NAMALWA (cell line): ENCODE data around the gene ITGB7.

Experiments used
- DNase-seq: peaks from one replicate; pipeline ENCODE4 v3.0.0-alpha.2; 2015; ENCODE audit warnings: low spot score

ITGB7 gene

DNA sequence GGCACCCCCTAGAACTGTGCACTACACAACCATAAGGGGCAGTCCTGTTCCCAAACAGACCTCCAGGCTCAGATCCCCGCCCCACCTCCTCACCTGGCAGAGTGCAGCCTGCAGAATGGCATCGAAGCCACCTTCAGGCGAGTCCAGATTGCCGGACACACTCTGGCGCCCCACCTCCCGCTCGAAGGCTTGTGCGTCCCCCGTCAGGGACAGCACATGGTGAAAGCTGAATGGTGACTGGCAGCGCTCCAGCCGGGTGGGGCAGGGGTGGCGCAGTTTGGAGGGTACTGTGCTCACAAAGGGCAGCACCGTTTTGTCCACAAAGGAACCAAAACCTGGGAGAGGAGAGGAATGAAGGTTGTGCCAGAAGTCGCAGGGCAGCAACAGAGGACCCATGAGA lies 10.6 kb downstream of the ITGB7 start:
- no peak for DNase-seq

DNA sequence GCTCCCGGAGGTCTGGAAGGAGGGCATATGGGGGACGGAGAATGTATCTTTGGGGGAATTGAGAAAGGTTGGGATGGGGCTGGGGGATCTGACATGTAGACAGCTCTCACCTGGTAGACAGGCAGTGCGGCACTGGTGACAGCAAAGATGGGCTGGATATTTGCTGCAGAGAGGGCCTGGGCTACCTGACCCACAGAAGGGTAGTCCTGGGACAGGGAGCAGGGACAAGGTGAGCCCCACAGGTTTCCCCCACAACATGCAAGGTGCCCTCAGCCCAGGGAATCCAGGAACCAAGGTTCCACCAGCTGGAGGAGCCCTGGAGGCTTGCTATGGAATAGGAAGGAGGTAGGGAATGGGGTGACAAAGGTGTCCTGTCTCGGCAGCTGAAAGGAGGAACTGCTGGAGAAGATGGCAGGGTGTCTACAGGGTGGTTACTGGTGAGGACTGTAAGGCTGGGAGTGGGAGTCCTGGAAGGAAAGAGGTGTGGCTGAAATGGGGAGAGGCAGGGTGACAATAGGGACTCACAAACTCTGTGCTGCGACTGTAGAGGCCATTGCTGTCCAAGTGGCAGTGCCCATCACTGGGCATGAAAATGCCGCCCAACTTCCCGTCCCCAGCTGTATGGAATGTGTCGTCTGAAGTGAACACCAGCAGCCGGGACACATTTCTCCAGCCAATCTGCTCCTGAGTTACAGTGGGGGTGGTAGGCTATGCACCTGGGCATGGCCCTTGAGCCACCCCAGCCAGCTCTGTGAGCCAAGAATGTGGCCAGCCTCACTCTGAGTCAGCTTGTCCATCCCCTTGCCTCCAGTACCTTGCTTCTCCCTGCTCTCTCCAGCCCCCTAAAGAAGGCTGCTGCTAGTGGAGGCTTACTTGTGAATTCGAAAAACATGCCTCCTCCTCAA lies 11.3 kb downstream of the ITGB7 start:
- no peak for DNase-seq

DNA sequence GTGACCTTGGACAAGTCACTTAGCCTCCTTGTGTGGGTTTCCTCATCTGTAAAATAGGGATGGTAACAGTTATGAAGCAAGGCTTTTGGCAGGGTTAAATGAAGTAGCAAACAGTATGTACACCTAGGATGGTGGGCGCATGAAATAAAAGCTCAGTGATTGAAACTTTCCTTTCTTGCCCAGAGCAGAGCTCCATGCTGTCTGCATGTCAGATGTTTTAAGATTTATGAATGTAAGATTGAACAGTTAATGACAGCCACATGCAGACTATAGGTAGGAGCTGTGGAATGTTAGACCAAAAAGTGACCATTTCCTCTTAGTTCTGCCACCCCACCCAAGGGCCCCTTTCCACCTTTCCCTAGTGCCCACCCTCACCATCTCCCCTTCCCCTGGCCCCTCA lies 12.1 kb downstream of the ITGB7 start:
- no peak for DNase-seq

DNA sequence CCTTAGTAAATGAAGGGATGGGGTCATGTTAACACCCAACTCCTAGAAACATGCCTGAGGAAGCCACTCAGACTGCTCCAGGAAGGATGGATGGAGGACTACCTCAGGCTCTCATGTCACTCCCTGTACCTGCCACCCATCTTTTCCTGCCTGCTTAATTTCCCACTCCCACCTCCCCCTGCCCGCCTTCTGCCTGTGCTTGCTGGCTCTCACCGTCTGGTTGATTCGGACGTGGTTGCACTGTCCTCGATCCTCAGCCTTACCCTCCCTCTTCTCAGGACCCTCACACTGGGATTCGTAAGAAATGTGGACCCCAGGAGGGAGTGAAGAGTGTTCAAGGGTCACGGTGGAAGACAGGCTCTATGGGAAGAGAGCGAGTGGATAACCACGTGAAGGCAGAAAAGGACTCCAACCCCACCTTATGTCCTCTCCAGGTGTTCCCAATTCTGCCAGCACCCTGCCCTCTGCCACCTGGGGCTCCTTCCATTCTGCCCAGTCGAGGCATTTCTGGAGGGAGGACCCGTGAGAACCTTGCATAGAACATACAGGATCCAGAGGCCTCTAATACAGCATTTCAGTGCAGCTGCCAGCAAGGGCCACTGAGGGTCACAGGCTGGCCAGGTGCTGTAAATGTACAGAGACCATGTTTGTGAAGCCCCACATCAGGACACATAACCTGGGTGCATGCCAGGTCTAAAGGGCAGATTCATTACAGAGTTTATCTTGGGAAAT lies 12.9 kb downstream of the ITGB7 start:
- DNase-seq = no peak

DNA sequence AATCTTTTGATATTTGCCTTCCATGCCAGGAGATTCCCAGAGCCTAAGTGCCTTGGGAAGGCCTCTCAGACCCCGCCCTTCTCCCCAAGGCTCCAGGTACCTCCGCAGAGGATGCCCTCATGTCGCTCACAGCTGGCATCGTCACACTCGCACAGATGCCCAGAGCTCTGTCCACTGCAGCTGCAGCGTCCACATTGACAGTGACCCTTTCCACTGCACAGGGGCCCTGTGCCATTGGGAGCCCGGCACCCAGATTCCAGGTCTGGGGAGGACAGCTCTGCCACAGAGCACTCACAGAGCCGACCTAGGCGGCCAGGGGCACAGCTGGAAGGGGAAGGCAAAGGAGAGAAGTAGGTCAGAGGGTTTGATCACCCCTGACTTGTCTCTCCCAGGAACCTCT lies 14.0 kb downstream of the ITGB7 start:
- DNase-seq = no peak

DNA sequence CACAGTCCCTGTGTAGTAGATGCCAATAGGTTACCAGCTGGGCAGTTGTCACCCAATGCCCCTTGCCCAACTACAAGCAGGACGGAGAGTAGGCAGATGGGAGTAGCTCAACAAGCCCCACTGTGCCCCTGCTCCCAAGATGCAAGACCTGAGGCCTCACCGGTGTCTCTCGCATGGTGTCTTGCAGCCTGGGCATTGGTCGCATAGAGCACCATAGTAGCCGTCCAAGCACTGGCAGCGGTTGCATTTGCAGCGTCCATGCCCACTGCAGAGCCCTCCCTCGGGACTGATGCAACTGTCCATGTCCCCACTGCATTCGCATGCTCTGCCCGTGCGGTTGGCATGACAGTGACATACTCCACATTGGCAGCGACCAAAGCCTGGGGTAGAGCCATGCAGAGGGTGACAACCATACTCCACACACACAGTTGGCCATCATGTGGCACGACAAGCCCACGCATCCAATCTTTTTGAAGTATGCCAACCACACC lies 14.5 kb downstream of the ITGB7 start:
- no peak for DNase-seq

DNA sequence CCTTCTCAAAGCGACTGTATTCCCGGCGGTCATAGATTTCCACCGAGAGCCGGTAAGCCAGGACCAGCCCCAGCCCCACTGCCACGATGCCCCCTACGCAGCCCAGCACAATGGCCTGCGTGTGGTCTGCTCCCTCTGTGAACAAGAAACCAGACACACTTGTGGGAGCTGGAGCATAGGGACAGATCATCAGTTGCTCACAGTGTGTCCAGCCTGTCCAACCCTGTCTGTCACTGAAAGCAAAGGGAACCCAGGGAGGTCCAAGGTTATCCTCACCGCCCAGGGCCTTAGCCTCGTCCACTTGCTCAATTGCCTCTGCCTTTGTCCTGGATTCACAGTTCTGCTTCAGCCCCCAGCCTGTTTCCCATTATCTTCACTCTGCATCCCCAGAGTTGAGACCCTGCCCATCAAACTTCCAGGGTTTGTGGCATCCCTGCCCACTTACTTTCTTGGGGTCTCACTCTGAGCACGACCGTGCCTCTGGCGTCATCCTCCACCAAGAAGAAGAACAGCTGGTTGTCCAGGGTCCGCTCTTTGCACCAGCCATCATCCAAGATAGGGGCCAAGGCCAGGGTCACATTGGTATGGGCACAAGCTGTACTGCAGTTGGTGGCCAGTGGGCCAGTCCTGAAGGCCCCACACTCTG lies 15.0 kb downstream of the ITGB7 start:
- no peak for DNase-seq

DNA sequence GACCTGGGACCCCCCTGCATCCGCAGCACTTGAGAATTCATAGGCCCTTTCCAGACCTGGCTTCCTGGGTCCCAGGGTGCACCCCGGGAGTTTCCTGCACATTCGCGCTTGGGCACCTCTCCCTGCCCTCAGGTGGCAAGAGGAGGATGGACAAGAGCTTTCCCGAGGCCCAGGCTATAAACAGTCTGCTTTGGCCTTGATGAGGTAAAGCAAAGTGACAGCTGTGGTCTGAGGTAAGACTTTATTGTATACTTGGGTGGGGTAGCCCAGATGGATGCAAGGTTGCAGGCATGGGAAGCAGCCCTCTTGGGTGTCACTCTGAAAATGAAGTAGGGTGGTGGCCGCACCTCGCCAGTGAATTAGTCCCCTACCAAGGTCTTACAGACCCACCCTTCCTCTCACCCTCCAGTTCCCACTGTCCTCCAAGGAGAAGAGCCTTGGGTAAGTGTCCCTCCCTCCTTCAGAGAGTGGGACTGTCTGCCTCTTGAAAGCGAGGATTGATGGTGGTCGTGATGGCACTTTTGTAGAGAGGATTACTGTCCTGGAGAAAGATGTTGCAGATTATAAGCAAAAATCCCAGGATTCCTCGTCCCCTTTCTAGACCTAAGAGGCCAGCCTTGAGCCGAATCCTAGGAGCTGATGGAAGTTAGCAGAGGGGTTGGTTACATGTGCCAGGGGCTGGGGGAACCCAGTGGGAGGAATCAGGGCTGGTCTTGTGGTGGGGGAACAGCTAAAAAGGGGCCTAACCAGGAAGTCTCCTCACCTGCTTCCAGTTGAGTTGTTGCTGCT lies 15.8 kb downstream of the ITGB7 start:
- no peak for DNase-seq

DNA sequence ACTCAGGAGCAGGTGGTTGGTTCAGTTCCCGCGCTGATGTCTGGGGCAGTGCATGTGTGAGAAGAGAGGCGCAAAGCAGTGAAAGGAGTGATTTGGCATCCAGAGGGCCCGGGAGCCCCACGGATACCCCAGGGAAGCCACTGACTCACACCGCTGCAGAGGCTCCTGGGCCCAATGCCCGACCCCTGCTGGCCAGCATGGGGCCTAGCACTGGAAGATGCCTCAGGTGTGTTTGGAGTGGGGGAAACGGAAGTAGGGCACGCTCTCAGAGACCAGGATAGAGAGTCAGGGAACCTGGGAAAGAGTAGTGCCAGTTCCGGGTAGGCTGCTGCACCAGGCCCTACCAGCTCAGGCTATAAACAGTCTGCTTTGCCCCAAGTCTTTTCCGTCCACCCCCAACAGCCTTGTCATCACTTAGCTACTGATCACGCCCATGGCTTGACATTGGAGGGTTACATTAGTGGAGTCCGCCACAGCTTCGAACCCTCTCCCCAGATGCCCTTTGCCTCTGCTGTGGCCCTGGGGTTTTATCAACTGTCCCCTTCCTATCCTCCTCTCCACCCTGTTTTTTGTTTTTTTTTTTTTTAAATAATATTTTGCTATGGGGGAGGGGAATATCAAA lies 16.8 kb downstream of the ITGB7 start:
- DNase-seq = peak; percentile 60

DNA sequence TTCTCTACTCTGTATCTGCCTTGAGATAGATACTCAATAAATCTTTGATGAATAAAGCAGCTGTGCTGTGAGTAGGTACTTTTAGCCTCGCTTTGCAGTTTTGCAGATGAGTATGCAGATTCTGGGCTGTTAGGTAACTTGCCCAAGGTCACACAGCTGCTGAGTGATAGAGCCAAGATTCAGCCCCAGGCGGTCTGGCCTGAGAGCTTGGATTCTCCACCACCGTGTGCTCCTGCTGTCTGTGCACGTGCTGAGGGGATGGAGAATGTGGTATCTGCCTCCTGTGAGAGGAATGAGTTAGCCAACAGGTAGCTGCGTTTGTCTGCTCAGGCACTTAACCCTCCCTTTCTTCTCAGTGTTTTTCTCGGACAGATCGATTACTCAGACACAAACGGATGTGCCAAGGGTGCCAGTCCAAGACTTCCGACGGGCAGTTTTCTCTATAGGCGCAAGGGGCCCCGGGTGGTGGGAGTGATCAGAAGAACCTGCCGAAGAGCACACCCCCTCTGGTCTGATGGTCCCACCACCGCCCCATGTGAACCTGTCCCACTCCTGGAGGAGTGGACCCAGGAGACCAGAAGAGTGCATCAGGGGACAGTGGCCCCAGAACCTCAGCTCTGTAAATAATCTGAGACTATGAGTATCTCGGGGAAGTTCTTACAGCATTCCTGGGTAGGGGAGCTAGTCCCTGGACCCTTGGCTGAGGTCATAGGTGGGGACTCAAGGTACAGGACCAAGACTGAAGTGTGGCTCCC lies 19.7 kb downstream of the ITGB7 start:
- no peak for DNase-seq

DNA sequence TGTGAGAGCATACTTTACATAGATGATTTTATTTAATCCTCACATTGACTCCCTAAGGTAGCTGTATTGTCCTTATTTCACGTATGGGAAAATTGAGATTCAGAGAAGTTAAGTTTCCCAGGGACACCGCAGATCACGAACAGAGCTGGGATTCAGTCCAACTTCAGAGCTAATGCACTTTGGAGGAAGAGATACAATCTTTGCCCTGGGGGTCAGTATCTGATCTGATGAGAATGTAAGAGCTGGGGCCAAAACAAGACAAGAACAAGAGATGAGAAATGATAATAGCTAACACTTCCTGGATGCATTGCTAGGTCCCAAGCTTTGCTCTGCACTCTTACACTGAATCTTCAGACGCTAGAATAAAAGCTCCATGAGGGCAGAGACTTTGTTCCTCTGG lies 20.3 kb downstream of the ITGB7 start:
- no peak for DNase-seq

DNA sequence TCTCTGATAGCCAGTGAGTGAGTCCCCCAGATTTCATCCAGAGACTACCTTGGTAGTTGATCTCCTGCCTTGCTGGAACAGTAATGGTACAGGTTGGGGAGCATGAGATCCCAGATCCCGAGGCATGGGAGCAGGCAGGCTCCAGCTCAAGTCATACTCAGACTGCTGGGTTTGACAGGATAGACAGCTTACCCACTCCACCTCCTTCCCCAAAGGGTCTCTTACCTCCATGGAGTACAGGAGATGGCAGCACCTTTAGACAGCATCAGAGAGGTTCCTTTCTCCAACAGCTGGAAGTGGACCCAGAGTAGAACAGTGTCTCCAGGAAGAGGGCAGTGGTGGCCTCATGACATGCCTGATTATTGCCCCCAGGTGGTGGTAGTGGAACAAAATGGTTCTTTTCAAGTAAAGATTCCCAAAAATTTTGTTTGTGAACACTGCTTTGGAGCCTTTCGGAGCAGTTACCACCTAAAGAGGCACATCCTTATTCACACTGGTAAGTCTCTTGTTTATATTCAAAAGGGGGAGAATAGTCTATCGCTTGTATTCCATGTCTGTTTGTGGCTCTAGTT lies 21.4 kb downstream of the ITGB7 start:
- no peak for DNase-seq

DNA sequence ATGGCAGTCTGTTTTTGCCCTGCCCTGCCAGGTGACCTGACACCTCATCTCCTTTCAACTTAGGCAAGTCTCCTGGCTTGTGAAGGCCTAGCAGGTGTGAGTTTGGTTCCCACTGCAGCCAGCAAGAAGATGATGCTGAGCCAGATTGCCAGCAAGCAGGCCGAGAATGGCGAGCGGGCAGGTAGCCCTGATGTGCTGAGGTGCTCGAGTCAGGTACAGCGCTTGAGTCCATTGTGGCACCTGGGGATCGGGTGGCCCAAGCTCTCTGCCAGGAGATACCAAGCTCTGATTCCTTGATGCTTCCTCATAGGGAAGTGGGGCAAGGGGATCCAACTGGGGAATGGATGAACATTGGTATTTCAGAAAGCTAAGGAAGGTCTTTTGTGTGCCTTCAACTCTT lies 22.2 kb downstream of the ITGB7 start:
- no peak for DNase-seq

DNA sequence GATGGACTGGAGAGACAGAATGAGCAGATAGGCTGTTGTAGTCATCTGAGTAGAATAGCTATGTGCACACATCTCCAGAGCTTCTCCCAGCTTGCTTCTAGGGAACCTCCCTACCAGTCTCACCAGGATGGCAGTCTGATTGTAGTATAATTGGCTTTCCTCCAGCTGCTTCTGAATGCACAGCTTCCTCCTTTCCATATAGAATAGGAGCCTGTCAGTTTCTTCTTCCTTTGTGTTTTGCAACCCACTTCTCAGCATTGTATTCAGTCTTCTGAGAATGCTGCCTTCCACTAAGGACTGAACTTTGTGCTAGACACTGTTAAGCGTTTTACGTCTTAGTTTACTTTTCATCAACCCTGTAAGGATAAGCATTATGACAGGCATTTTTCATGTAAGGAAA lies 24.1 kb downstream of the ITGB7 start:
- DNase-seq = no peak

DNA sequence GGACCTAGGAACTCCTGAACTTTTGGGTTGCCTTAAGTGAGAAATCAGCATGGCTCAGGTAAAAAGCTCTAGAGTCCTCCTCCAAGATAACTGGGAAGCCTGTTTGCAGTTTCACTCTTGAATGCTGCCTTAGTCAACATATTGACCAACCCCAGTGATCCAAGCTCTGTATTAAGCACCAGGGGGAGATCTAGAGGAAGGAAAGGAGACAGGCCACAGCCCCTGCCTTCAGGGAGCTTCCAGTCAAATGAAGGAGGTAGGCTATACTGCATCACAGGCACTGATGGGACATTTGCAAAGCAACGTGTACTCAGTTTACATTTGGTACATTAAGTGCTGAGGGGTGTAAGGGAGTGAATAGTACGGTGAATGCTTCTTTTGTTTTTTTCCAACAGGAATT lies 25.1 kb downstream of the ITGB7 start:
- no peak for DNase-seq

DNA sequence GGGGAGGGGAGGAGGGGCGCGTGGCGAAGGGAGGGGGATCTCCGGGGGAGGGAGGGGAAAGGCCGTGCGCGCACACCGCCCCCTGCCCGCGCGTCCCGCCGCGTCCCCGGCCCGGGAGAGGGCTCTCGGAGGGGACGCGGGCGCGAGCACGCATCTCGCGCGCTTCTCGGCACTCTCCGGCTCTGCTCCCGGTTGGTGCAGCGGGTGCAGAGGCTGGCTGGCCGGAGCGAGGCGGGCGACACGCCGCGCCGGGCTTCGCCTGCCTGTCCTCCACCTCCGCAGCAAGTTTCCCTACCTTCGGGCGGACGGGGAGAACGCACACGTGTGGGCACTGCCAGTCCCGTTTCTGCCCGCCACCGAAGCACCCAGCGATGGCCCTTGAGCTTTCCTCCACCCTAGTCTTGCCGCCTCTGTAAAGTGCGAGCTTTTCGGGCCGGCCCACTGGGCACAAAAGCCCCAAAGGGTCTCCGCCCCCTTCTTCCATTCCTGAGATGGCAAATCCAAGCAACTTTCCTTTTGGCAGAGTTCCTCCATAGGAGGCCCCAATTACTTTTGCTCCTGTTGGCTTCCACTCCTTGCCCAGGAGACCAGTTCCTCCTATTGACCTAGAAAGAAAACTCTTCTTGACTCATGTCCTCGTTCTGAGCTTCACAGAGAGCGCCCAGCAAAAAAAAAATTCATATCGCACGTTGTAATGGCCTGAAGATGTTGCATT lies 26.0 kb downstream of the ITGB7 start:
- DNase-seq = no peak

DNA sequence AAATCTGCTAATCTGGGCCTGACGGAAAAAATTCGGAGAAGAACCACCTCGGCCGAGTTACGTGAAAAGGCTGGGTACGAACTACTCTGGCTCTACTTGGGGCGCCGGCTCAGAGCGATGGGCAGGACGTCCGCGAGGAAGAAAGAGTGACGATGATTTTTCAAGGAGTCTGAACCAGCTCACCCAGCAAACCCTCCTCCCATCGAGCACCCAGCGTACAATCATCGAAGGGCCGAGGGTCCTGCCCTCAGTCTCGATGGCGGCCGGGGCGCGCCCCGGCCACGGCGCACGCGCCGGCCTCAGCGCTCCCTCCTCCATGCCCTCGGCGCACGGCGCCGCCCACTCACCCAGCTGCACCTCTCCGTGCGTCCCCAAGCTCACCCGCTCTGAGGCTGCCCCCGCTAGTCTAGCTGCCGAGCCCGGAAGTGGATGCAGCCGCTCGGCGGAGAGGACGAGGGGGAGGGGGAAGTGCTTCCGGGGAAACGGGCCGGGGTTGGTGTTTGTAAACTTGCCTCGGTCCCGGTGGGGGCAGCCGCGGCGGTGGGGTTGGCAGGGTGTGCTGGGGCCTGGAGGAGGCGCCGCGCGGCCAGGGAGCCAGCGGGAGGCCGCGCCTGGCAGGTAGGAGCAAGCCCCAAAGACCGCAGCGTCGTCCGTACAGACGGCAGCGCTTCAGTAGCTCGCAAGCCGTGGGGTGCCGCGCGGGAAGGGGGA lies 26.7 kb downstream of the ITGB7 start, which contains the start of the genes CSAD and ZNF740:
TSS of gene CSAD (minus strand) at position 706 of the 711 bp plus-strand sequence. CDS start 7,455 bp downstream, outside the sequence.
TSS of gene ZNF740 (plus strand) at position 503 of the 711 bp plus-strand sequence. CDS start 1,262 bp downstream, outside the sequence.
- peak; percentile 98 for DNase-seq

DNA sequence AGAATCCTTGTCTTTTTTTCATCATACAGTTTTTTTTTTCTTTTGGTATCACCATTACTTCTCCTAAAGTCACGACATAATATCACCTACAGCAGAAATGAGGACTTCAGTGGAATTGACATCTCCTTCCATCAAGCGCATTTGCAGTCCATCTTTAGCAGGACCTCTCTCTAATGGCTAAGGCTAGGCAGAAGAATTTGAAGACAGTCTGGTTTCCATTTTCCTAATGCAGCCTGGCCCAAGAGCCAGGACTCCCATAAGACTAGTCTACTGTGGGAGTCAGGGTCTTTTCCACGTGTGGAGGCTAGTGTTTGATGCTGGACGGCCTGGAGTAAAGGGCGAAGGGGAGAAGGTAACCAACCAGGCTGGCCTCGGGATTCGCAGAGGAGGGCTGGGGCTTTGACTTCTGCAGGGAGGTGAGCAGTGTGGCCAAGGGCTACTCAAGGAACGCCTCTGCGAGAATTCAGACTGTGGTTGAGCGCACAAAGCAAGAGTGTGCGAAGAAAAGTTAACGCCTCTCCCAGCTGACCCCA lies 27.3 kb downstream of the ITGB7 start:
- no peak for DNase-seq
